Stimulated activated naive CD4-positive, alpha-beta T cell treated with Interleukin-2 at 50 U/mL for 16 hours (primary cell): Measurements from ENCODE around the gene INO80E.
A peak's percentile ranks its signal among the peaks of the same experiment; 100 is the strongest.
"Not testable (repeated sequence)": the region's sequence is repeated elsewhere in the genome, so short reads cannot be mapped to it uniquely, and the experiment has no call there.

ENCODE experiments used
- DNase-seq: peaks from one replicate; lab custom pipeline; 2025; lab: John Stamatoyannopoulos, UW

The INO80E gene

GRCh38 chr16:30032083-30032819 lies 36.2 kb downstream of the INO80E start:
- DNase-seq, result peak; percentile 43

- peak; percentile 15 for DNase-seq
Measured at GRCh38 chr16:30033270-30033669, 37.2 kb downstream of the INO80E start.

- DNase-seq, result no peak
Measured at GRCh38 chr16:30040221-30040620, 44.2 kb downstream of the INO80E start.

- not testable (repeated sequence) for DNase-seq
Measured at GRCh38 chr16:30040690-30041089, 44.6 kb downstream of the INO80E start.

- no peak for DNase-seq
Measured at GRCh38 chr16:30041841-30042240, 45.8 kb downstream of the INO80E start.

- DNase-seq, result no peak
Measured at GRCh38 chr16:30046178-30046577, 50.1 kb downstream of the INO80E start.

GRCh38 chr16:30046588-30046987 lies 50.5 kb downstream of the INO80E start:
- DNase-seq, result no peak

- DNase-seq, result no peak
Measured at GRCh38 chr16:30049871-30050270, 53.8 kb downstream of the INO80E start.

- DNase-seq, result no peak
Measured at GRCh38 chr16:30051518-30051917, 55.5 kb downstream of the INO80E start.

- peak; percentile 88 for DNase-seq
Measured at GRCh38 chr16:30052671-30053372, 56.8 kb downstream of the INO80E start.

GRCh38 chr16:30053376-30054015 lies 57.5 kb downstream of the INO80E start:
- DNase-seq, result no peak

GRCh38 chr16:30054451-30054850 lies 58.4 kb downstream of the INO80E start:
- DNase-seq, result no peak

- peak; percentile 11 for DNase-seq
Measured at GRCh38 chr16:30054959-30055553, 59.0 kb downstream of the INO80E start.
